ENCODE data around the gene GRIK3. TPM values are rescaled to one million over a fixed set of nuclear protein-coding genes. Genes with fewer than 3 reads are reported as not detected.

The GRIK3 gene
- polyA plus RNA-seq, 1 donor (not counting 4 experiments of a cell fraction or from before 2014, with no cell fraction given) = not detected

- dilution Hi-C loops (cut with MboI; ENCODE audit: extremely low pct_ligation_motif_present, low sequenced_read_pairs) = no loop called here
- Histone ChIP-seq H4K20me1 (ENCODE audit: control insufficient read depth, extremely low read depth, insufficient read depth, low read length) (no peaks in the 10 kb centered on the region), H3K27ac (ENCODE audit: control insufficient read depth, insufficient read depth, low read length) (no peak overlapping the region), H3K9me3 (ENCODE audit: control insufficient read depth, low read depth, low read length) (no peaks in the 10 kb centered on the region), H2AFZ (ENCODE audit: control insufficient read depth, low read length) (no peak overlapping the region), H3K36me3 (ENCODE audit: control insufficient read depth in 2 of 2, extremely low read depth in 1 of 2, insufficient read depth in 2 of 2, low read length in 2 of 2) (no peaks in the 10 kb centered on the region), H3K9ac (ENCODE audit: control insufficient read depth, extremely low read depth, insufficient read depth, low read length) (no peak overlapping the region), H3K9me1 (ENCODE audit: control insufficient read depth, extremely low read depth, insufficient read depth, low read length) (no peaks in the 10 kb centered on the region), H3K4me1 (ENCODE audit: control insufficient read depth, extremely low read depth, insufficient read depth, low read length) (no peaks in the 10 kb centered on the region), H3K27me3 (ENCODE audit: control insufficient read depth, extremely low read depth, insufficient read depth, low read length) (peaks cover 11% of the 10 kb centered on the region), H3K79me2 (ENCODE audit: control insufficient read depth, insufficient read depth, low read length) (no peaks in the 10 kb centered on the region), H3K4me3 (ENCODE audit: control insufficient read depth in 2 of 3, extremely low read depth in 1 of 3, insufficient read depth in 2 of 3, low read depth in 1 of 3, low read length in 3 of 3) (no peak overlapping the region), H3K4me2 (ENCODE audit: control insufficient read depth, extremely low read depth, insufficient read depth, low read depth, low read length) (no peak overlapping the region)
- DNase-seq (ENCODE audit: low read depth, low spot score) (no peak), FAIRE-seq (no peak)
- no peak for TF ChIP-seq EZH2 (IDR thresholded peaks at IDR 0.05; ENCODE audit: low read length)
- no peak for TF ChIP-seq CTCF (optimal IDR thresholded peaks at IDR 0.05 in 1 of 3, IDR thresholded peaks at IDR 0.05 in 1 of 3, conservative IDR thresholded peaks at IDR 0.05 in 1 of 3; ENCODE audit: extremely low read depth in 1 of 3, insufficient read depth in 2 of 3, low read length in 3 of 3)
Measured at GRCh38 chr1:36787312-36787913, 246.9 kb downstream of the GRIK3 start.

GRCh38 chr1:36786425-36786824 is 247.9 kb downstream of the GRIK3 start:
- Histone ChIP-seq H3K4me3 (ENCODE audit: control insufficient read depth in 2 of 3, extremely low read depth in 1 of 3, insufficient read depth in 2 of 3, low read depth in 1 of 3, low read length in 3 of 3) (no peak overlapping the region), H3K79me2 (ENCODE audit: control insufficient read depth, insufficient read depth, low read length) (no peaks in the 10 kb centered on the region), H3K9me1 (ENCODE audit: control insufficient read depth, extremely low read depth, insufficient read depth, low read length) (no peaks in the 10 kb centered on the region), H2AFZ (ENCODE audit: control insufficient read depth, low read length) (no peak overlapping the region), H3K36me3 (ENCODE audit: control insufficient read depth in 2 of 2, extremely low read depth in 1 of 2, insufficient read depth in 2 of 2, low read length in 2 of 2) (no peaks in the 10 kb centered on the region), H3K4me1 (ENCODE audit: control insufficient read depth, extremely low read depth, insufficient read depth, low read length) (no peaks in the 10 kb centered on the region), H3K4me2 (ENCODE audit: control insufficient read depth, extremely low read depth, insufficient read depth, low read depth, low read length) (no peak overlapping the region), H3K9ac (ENCODE audit: control insufficient read depth, extremely low read depth, insufficient read depth, low read length) (no peak overlapping the region), H3K27me3 (ENCODE audit: control insufficient read depth, extremely low read depth, insufficient read depth, low read length) (peaks cover 11% of the 10 kb centered on the region), H3K9me3 (ENCODE audit: control insufficient read depth, low read depth, low read length) (no peaks in the 10 kb centered on the region), H4K20me1 (ENCODE audit: control insufficient read depth, extremely low read depth, insufficient read depth, low read length) (no peaks in the 10 kb centered on the region), H3K27ac (ENCODE audit: control insufficient read depth, insufficient read depth, low read length) (no peak overlapping the region)
- dilution Hi-C loops (cut with MboI; ENCODE audit: extremely low pct_ligation_motif_present, low sequenced_read_pairs) = no loop called here
- no peak for FAIRE-seq
- no peak for DNase-seq (ENCODE audit: low read depth, low spot score)
- TF ChIP-seq EZH2 (IDR thresholded peaks at IDR 0.05; ENCODE audit: low read length) (no peak), CTCF (optimal IDR thresholded peaks at IDR 0.05 in 1 of 3, IDR thresholded peaks at IDR 0.05 in 1 of 3, conservative IDR thresholded peaks at IDR 0.05 in 1 of 3; ENCODE audit: extremely low read depth in 1 of 3, insufficient read depth in 2 of 3, low read length in 3 of 3) (no peak)
